ENCODE data around the gene DHX15.
A peak's percentile ranks its signal among the peaks of the same experiment; 100 is the strongest.

Gene DHX15

GRCh38 chr4:24582235-24582832 lies 2.0 kb downstream of the DHX15 start:
- DNase-seq, result no peak

GRCh38 chr4:24578364-24578763 lies 6.0 kb downstream of the DHX15 start:
- DNase-seq, result no peak

- DNase-seq, result no peak
Measured at GRCh38 chr4:24576276-24576675, 8.1 kb downstream of the DHX15 start.

- DNase-seq, result no peak
Measured at GRCh38 chr4:24574236-24574635, 10.1 kb downstream of the DHX15 start.

GRCh38 chr4:24573582-24573981 lies 10.8 kb downstream of the DHX15 start:
- DNase-seq, result no peak

GRCh38 chr4:24570574-24571236 lies 13.6 kb downstream of the DHX15 start:
- peak; percentile 22 for DNase-seq

GRCh38 chr4:24570172-24570571 lies 14.2 kb downstream of the DHX15 start:
- no peak for DNase-seq

- no peak for DNase-seq
Measured at GRCh38 chr4:24569662-24570061, 14.7 kb downstream of the DHX15 start.

- DNase-seq, result no peak
Measured at GRCh38 chr4:24568425-24568824, 15.9 kb downstream of the DHX15 start.

GRCh38 chr4:24565054-24565453 lies 19.3 kb downstream of the DHX15 start:
- no peak for DNase-seq

GRCh38 chr4:24564488-24564887 lies 19.9 kb downstream of the DHX15 start:
- DNase-seq, result no peak

GRCh38 chr4:24561438-24562139 lies 22.8 kb downstream of the DHX15 start:
- DNase-seq, result no peak

GRCh38 chr4:24560868-24561368 lies 23.4 kb downstream of the DHX15 start:
- DNase-seq, result no peak

GRCh38 chr4:24559889-24560288 lies 24.5 kb downstream of the DHX15 start:
- no peak for DNase-seq

GRCh38 chr4:24559032-24559821 lies 25.1 kb downstream of the DHX15 start:
- no peak for DNase-seq

GRCh38 chr4:24557026-24558025 lies 27.0 kb downstream of the DHX15 start:
- no peak for DNase-seq

GRCh38 chr4:24551492-24552289 lies 32.7 kb downstream of the DHX15 start:
- no peak for DNase-seq

GRCh38 chr4:24550441-24551175 lies 33.7 kb downstream of the DHX15 start:
- DNase-seq, result no peak

- no peak for DNase-seq
Measured at GRCh38 chr4:24547979-24548378, 36.4 kb downstream of the DHX15 start.
